H1 (cell line): ENCODE data around the gene SLC37A3. TPM values are rescaled to one million over a fixed set of nuclear protein-coding genes. Genes with fewer than 3 reads are reported as not detected.

ENCODE experiments used
- CTCF ChIA-PET: fragments of 300-600 bp; sonication (Branson Sonifier 250); formaldehyde crosslinking; loops from one replicate; lab custom pipeline; 2021; ENCODE audit not compliant: partially characterized antibody; lab: Charles Lee
- POLR2A ChIA-PET: fragments of 300-600 bp; sonication (Branson Sonifier 250); formaldehyde crosslinking; loops from one replicate; lab custom pipeline; 2021; ENCODE audit warnings: inconsistent platforms; ENCODE audit not compliant: partially characterized antibody; lab: Charles Lee
- DNase-seq, 2 experiments: peaks; one replicate each; pipeline versions ENCODE4 v3.0.0 to v3.0.0-alpha.2; 2010 to 2022; ENCODE audit warnings: low spot score in 2 of 2, low read depth in 1 of 2, mixed read lengths in 1 of 2
- FAIRE-seq: peaks from 2 replicates; lab custom pipeline; 2011; peaks lifted over from hg19 to GRCh38; lab: Jason Lieb, UNC
- H2AFZ ChIP-seq: 2 replicates; pipeline ENCODE4 v1.8.1; 2012; ENCODE audit warnings: low read length, inconsistent platforms
- H2AK5ac ChIP-seq: 2 replicates; pipeline ENCODE4 v1.6.1; 2013; ENCODE audit warnings: low read depth, low read length
- H2BK120ac ChIP-seq: replicated peaks from 2 replicates; pipeline ENCODE3; 2013; ENCODE audit warnings: low read depth, low read length, inconsistent platforms
- H2BK12ac ChIP-seq: 2 replicates; pipeline ENCODE4 v1.6.1; 2013; ENCODE audit warnings: low read depth, low read length
- H2BK15ac ChIP-seq: 2 replicates; pipeline ENCODE4 v1.6.1; 2013; ENCODE audit warnings: low read length
- H2BK20ac ChIP-seq: 2 replicates; pipeline ENCODE4 v1.6.1; 2013; ENCODE audit warnings: low read length
- H2BK5ac ChIP-seq: 2 replicates; pipeline ENCODE4 v1.6.1; 2013; ENCODE audit warnings: low read depth, low read length
- H3K14ac ChIP-seq: 2 replicates; pipeline ENCODE4 v1.6.1; 2013; ENCODE audit warnings: inconsistent platforms; ENCODE audit not compliant: insufficient read length
- H3K18ac ChIP-seq: 2 replicates; pipeline ENCODE4 v1.6.1; 2013; ENCODE audit warnings: low read length; ENCODE audit errors: extremely low read depth
- H3K23ac ChIP-seq: 2 replicates; pipeline ENCODE4 v1.6.1; 2013; ENCODE audit warnings: inconsistent platforms; ENCODE audit not compliant: insufficient read length
- H3K23me2 ChIP-seq: 2 replicates; pipeline ENCODE4 v1.6.1; 2013; ENCODE audit warnings: low read depth, low read length
- H3K27ac ChIP-seq: 2 replicates; pipeline ENCODE4 v1.6.1; 2011; ENCODE audit warnings: low read depth, low read length, inconsistent platforms
- H3K27me3 ChIP-seq, 4 experiments: replicated peaks in 1 of 4; 1 replicate in 1 of 4; 2 replicates in 3 of 4; pipeline versions ENCODE4 v1.6.1 to v1.8.1; 2011 to 2013; ENCODE audit warnings: low read length in 3 of 4, mild to moderate bottlenecking in 3 of 4, inconsistent platforms in 2 of 4, mixed read lengths in 2 of 4, moderate library complexity in 1 of 4; ENCODE audit not compliant: control insufficient read depth in 3 of 4, insufficient read depth in 3 of 4; ENCODE audit errors: extremely low read depth in 1 of 4
- H3K36me3 ChIP-seq, 4 experiments: 2 replicates each; pipeline versions ENCODE4 v1.6.1 to v1.8.1; 2011 to 2013; ENCODE audit warnings: mild to moderate bottlenecking in 4 of 4, low read length in 3 of 4, moderate library complexity in 2 of 4, control low read depth in 1 of 4, inconsistent platforms in 1 of 4; ENCODE audit not compliant: insufficient read depth in 4 of 4, control insufficient read depth in 2 of 4
- H3K4ac ChIP-seq: replicated peaks from 2 replicates; pipeline ENCODE3; 2013; ENCODE audit warnings: low read length, low read depth, mixed read lengths, inconsistent platforms; ENCODE audit not compliant: insufficient read length
- H3K4me1 ChIP-seq, 4 experiments: replicated peaks in 1 of 4; 1 replicate in 1 of 4; 2 replicates in 3 of 4; pipeline versions ENCODE4 v1.6.1 to v1.8.1; 2011 to 2013; ENCODE audit warnings: low read length in 3 of 4, inconsistent platforms in 2 of 4, mixed read lengths in 1 of 4; ENCODE audit not compliant: insufficient read depth in 4 of 4, control insufficient read depth in 3 of 4
- H3K4me2 ChIP-seq, 2 experiments: 2 replicates each; pipeline versions ENCODE4 v1.6.1 to v1.8.1; 2011 to 2013; ENCODE audit warnings: low read depth in 2 of 2, low read length in 2 of 2, control low read depth in 1 of 2, inconsistent platforms in 1 of 2, mild to moderate bottlenecking in 1 of 2; ENCODE audit not compliant: insufficient read depth in 1 of 2
- H3K4me3 ChIP-seq, 4 experiments: fragments of 200-600, 300-600 bp in 1 of 4; sonication (generic), shearing (Covaris generic), sonication (Bioruptor Twin) in 1 of 4; 2 replicates each; pipeline versions ENCODE4 v1.5.1 to v1.8.1; 2011 to 2016; ENCODE audit warnings: low read length in 4 of 4, low read depth in 3 of 4, control low read depth in 2 of 4, inconsistent platforms in 2 of 4, mild to moderate bottlenecking in 2 of 4, mixed read lengths in 1 of 4, moderate library complexity in 1 of 4; ENCODE audit not compliant: insufficient read depth in 2 of 4; ENCODE audit errors: extremely low read depth in 1 of 4
- H3K56ac ChIP-seq: replicated peaks from 2 replicates; pipeline ENCODE3; 2013; ENCODE audit warnings: low read depth, mild to moderate bottlenecking, mixed read lengths, low read length, inconsistent platforms; ENCODE audit not compliant: insufficient read length
- H3K79me1 ChIP-seq: 2 replicates; pipeline ENCODE4 v1.6.1; 2013; ENCODE audit warnings: low read depth, low read length, control low read depth
- H3K79me2 ChIP-seq, 2 experiments: 2 replicates each; pipeline versions ENCODE4 v1.6.1 to v1.8.1; 2012 to 2013; ENCODE audit warnings: low read length in 2 of 2, mild to moderate bottlenecking in 2 of 2, inconsistent platforms in 1 of 2; ENCODE audit not compliant: insufficient read depth in 2 of 2, control insufficient read depth in 1 of 2
- H3K9ac ChIP-seq, 4 experiments: replicated peaks in 1 of 4; 1 replicate in 1 of 4; 2 replicates in 3 of 4; pipeline versions ENCODE4 v1.6.1 to v1.8.1; 2011 to 2013; ENCODE audit warnings: low read depth in 3 of 4, low read length in 3 of 4, control low read depth in 2 of 4, mild to moderate bottlenecking in 2 of 4, moderate library complexity in 2 of 4, inconsistent platforms in 1 of 4; ENCODE audit errors: extremely low read depth in 1 of 4
- H3K9me3 ChIP-seq, 2 experiments: 2 replicates each; pipeline versions ENCODE4 v1.6.1 to v1.8.1; 2012 to 2013; ENCODE audit warnings: mild to moderate bottlenecking in 2 of 2, moderate library complexity in 2 of 2, control low read depth in 1 of 2, inconsistent platforms in 1 of 2, low read depth in 1 of 2, low read length in 1 of 2, mixed read lengths in 1 of 2; ENCODE audit not compliant: insufficient read depth in 2 of 2
- H4K20me1 ChIP-seq, 2 experiments: replicated peaks in 1 of 2; 2 replicates each; pipeline versions ENCODE3 to v1.8.1; 2011 to 2013; ENCODE audit warnings: inconsistent platforms in 2 of 2, low read length in 2 of 2, mild to moderate bottlenecking in 1 of 2; ENCODE audit not compliant: insufficient read depth in 2 of 2, control insufficient read depth in 1 of 2
- H4K5ac ChIP-seq: 2 replicates; pipeline ENCODE4 v1.6.1; 2013; ENCODE audit warnings: low read length, low read depth, mixed read lengths, inconsistent platforms; ENCODE audit not compliant: insufficient read length
- H4K8ac ChIP-seq: 2 replicates; pipeline ENCODE4 v1.8.0; 2013; ENCODE audit warnings: mild to moderate bottlenecking, moderate library complexity, low read length, inconsistent platforms; ENCODE audit not compliant: insufficient read depth; ENCODE audit errors: extremely low read depth
- H4K91ac ChIP-seq: replicated peaks from 2 replicates; pipeline ENCODE3; 2013; ENCODE audit warnings: low read length, mixed read lengths, inconsistent platforms; ENCODE audit not compliant: insufficient read length
- BCL11A ChIP-seq, 2 experiments: IDR thresholded peaks; one replicate each; pipeline ENCODE4 v1.6.1; 2011; ENCODE audit warnings: low read depth in 2 of 2, low read length in 2 of 2, mild to moderate bottlenecking in 2 of 2
- CBX5 ChIP-seq: fragments of 300-800, 300-1000 bp; sonication (generic); IDR thresholded peaks from 2 replicates; pipeline ENCODE4 v1.7.1; 2016; ENCODE audit warnings: antibody characterized with exemption, low read length, low read depth
- HDAC6 ChIP-seq: IDR thresholded peaks from one replicate; pipeline ENCODE4 v1.7.1; 2012; ENCODE audit warnings: low read depth, mild to moderate bottlenecking, inconsistent platforms, low read length, moderate library complexity
- JUND ChIP-seq: IDR thresholded peaks from 2 replicates; pipeline ENCODE4 v1.6.1; 2011; ENCODE audit warnings: mild to moderate bottlenecking, improper control_type of control experiment, low read length
- KDM4A ChIP-seq: IDR thresholded peaks from one replicate; pipeline ENCODE4 v1.7.1; 2012; ENCODE audit warnings: low read depth, mild to moderate bottlenecking, moderate library complexity, low read length, inconsistent platforms; ENCODE audit not compliant: severe bottlenecking
- PHF8 ChIP-seq: fragments of 200-600 bp; sonication (generic); conservative IDR thresholded peaks from 2 replicates; pipeline ENCODE4 v1.7.1; 2012; ENCODE audit warnings: low read depth, mild to moderate bottlenecking, inconsistent platforms, low read length, moderate library complexity
- POLR2A ChIP-seq, 2 experiments: IDR thresholded peaks; 1 replicate in 1 of 2; 2 replicates in 1 of 2; pipeline ENCODE4 v1.6.1; 2011; ENCODE audit warnings: low read depth in 2 of 2, low read length in 2 of 2, mild to moderate bottlenecking in 2 of 2; ENCODE audit errors: control extremely low read depth in 1 of 2
- SP1 ChIP-seq: IDR thresholded peaks from 2 replicates; pipeline ENCODE4 v1.6.1; 2011; ENCODE audit warnings: low read depth, low read length
- SP4 ChIP-seq: IDR thresholded peaks from 2 replicates; pipeline ENCODE4 v1.6.1; 2012; ENCODE audit warnings: low read length, inconsistent platforms
- SRF ChIP-seq: IDR thresholded peaks from 2 replicates; pipeline ENCODE4 v1.6.1; 2011; ENCODE audit warnings: mild to moderate bottlenecking, low read depth, low read length, moderate library complexity
- TCF12 ChIP-seq: IDR thresholded peaks from 2 replicates; pipeline ENCODE4 v1.6.1; 2011; ENCODE audit warnings: low read depth, mild to moderate bottlenecking, low read length
- ZNF274 ChIP-seq: IDR thresholded peaks from 2 replicates; pipeline ENCODE4 v1.7.0; 2012; ENCODE audit warnings: low read length, borderline replicate concordance; ENCODE audit errors: extremely low read depth
- WGBS, 2 experiments: shearing (Covaris generic) in 1 of 2; methylation state at CpG; one replicate each; pipeline versions ENCODE4 v1.1.6 to v1.1.7; 2013 to 2015; ENCODE audit warnings: low lambda C conversion rate in 2 of 2, mixed read lengths in 2 of 2, inconsistent platforms in 1 of 2, low coverage in 1 of 2, missing lambda C conversion rate in 1 of 2; ENCODE audit not compliant: insufficient replicate concordance in 2 of 2, insufficient coverage in 1 of 2, insufficient read length in 1 of 2; ENCODE audit errors: extremely low coverage in 1 of 2, missing lambda C conversion rate in 1 of 2; 5-methylcytosine and 5-hydroxymethylcytosine counted together
- polyA plus RNA-seq, 7 experiments: library from polyadenylated mRNA; depleted of rRNA in 3 of 7; stranded (reverse) in 5 of 7; unstranded in 2 of 7; fragments of >200 nt in 5 of 7; fragments of 200-250 nt in 2 of 7; gene quantifications; 1 replicate in 5 of 7; 2 replicates in 1 of 7; 4 replicates in 1 of 7; pipeline versions ENCODE4 v1.2.1 to v1.2.3, GENCODE V29; 2011 to 2013; ENCODE audit warnings: missing spikeins in 2 of 7, mixed read lengths in 2 of 7
- total RNA-seq: library from RNA; stranded (reverse); fragmentation: NEBNext Ultra II Directional; extraction: Animal tissue kit (Norgen Biotek cat#: 25700); gene quantifications from 2 replicates; pipeline ENCODE4 v1.2.1, GENCODE V29; 2021
- TF ChIP-seq, protein P1 (sequence below): IDR thresholded peaks from 2 replicates; pipeline ENCODE4 v1.6.1; 2012; ENCODE audit warnings: low read length, inconsistent platforms
- TF ChIP-seq, protein P2 (sequence below): IDR thresholded peaks from 2 replicates; pipeline ENCODE4 v1.6.1; 2012; ENCODE audit warnings: inconsistent platforms

SLC37A3 gene
- total and polyA plus RNA-seq, 2 of the 8 experiments (the other 6 are each of a cell fraction or from before 2014, with no cell fraction given): 58.2 to 71.0 TPM

DNA sequence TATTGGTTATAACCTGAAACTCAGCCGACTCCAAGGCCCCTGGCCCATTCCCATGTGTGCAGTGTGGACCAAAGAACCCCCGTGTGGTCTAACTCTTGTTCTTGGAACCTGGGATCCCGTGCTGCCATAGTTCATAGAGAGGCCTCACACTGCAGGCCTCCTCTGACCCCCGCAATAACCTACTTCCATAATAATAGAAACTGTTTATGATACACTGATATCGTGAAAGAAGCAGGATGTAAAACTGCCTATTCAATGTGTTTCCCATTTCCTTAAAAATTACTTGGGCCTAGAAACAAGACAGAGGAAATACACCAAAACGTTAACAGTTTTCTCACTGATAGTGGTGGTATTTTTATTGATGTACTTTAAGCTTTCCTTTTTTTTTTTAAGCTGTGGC lies 112.4 kb downstream of the SLC37A3 start:
- Histone ChIP-seq H2BK15ac (no peak overlapping the region), H3K27ac (no peak overlapping the region), H4K5ac (no peak overlapping the region), H3K14ac (no peak overlapping the region), H3K4me1 (no peaks in the 10 kb centered on the region), H3K56ac (no peak overlapping the region), H3K9ac (no peak overlapping the region), H3K4ac (no peak overlapping the region), H3K23ac (no peak overlapping the region), H3K36me3 (no peaks in the 10 kb centered on the region), H3K18ac (no peak overlapping the region), H4K91ac (no peak overlapping the region), H3K4me3 (no peak overlapping the region), H3K4me2 (no peak overlapping the region), H4K20me1 (no peaks in the 10 kb centered on the region), H2BK5ac (no peak overlapping the region), H3K79me1 (no peaks in the 10 kb centered on the region), H3K27me3 (no peaks in the 10 kb centered on the region), H2BK120ac (no peak overlapping the region), H3K9me3 (no peaks in the 10 kb centered on the region), H2BK20ac (no peak overlapping the region), H4K8ac (no peak overlapping the region), H2AK5ac (no peak overlapping the region), H2AFZ (no peak overlapping the region), H2BK12ac (no peak overlapping the region), H3K23me2 (no peaks in the 10 kb centered on the region; the same call in 1 of the 2 replicates), H3K79me2 (no peaks in the 10 kb centered on the region)
- 91% methylated on average over 6 of the region's 6 CpGs; no CpG with 5 or more reads in 1 of the 2 experiments for WGBS, 2 experiments
- ChIA-PET POLR2A (no interaction called here), CTCF (no interaction called here)
- DNase-seq (no peak), FAIRE-seq (no peak)
- no peak for TF ChIP-seq ZNF274
- TF ChIP-seq KDM4A: no peak
- TF ChIP-seq SP1: no peak
- no peak for TF ChIP-seq PHF8
- TF ChIP-seq, protein P1, sequence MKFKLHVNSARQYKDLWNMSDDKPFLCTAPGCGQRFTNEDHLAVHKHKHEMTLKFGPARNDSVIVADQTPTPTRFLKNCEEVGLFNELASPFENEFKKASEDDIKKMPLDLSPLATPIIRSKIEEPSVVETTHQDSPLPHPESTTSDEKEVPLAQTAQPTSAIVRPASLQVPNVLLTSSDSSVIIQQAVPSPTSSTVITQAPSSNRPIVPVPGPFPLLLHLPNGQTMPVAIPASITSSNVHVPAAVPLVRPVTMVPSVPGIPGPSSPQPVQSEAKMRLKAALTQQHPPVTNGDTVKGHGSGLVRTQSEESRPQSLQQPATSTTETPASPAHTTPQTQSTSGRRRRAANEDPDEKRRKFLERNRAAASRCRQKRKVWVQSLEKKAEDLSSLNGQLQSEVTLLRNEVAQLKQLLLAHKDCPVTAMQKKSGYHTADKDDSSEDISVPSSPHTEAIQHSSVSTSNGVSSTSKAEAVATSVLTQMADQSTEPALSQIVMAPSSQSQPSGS: no peak
- TF ChIP-seq, protein P2, sequence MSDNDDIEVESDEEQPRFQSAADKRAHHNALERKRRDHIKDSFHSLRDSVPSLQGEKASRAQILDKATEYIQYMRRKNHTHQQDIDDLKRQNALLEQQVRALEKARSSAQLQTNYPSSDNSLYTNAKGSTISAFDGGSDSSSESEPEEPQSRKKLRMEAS: no peak
- no peak for TF ChIP-seq BCL11A (IDR thresholded peaks at IDR 0.05; ENCODE audit: low read depth in 2 of 2, low read length in 2 of 2)
- no peak for TF ChIP-seq CBX5
- TF ChIP-seq SP4: no peak
- TF ChIP-seq SRF: no peak
- no peak for TF ChIP-seq HDAC6
- no peak for TF ChIP-seq POLR2A (IDR thresholded peaks at IDR 0.05; ENCODE audit: control extremely low read depth in 1 of 2, low read depth in 2 of 2, low read length in 2 of 2)
- no peak for TF ChIP-seq TCF12
- no peak for TF ChIP-seq JUND
